ENCODE results near the gene PRIM2.
"Not testable (repeated sequence)": the region's sequence is repeated elsewhere in the genome, so short reads cannot be mapped to it uniquely, and the experiment has no call there.

Gene PRIM2

DNA sequence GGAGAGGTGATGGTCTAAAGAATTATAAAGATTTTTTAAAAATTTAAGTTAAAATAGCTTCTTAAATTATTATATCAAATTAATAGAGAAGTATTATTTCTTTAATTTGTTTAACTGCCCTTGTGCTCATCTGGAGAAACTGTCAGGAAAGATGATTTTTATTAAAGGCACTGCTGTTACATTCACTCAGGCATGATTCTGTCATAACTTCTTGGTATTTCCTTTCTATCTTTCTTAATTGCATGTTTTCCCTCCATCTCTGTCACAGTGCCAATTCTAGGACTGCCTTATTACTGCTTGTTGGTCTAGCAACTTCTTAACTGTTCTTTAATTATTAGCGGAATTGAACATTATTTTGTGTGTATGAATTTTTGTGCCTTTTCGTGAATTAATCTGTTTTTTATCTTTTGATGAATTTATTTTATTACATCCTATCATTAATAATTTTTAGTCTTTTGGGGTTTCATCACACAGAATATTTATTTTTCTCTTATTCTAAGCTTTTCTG is 47.7 kb downstream of the PRIM2 start:
- H3K4me3 ChIP-seq (ENCODE audit: low read depth, low read length) = not testable (repeated sequence)

DNA sequence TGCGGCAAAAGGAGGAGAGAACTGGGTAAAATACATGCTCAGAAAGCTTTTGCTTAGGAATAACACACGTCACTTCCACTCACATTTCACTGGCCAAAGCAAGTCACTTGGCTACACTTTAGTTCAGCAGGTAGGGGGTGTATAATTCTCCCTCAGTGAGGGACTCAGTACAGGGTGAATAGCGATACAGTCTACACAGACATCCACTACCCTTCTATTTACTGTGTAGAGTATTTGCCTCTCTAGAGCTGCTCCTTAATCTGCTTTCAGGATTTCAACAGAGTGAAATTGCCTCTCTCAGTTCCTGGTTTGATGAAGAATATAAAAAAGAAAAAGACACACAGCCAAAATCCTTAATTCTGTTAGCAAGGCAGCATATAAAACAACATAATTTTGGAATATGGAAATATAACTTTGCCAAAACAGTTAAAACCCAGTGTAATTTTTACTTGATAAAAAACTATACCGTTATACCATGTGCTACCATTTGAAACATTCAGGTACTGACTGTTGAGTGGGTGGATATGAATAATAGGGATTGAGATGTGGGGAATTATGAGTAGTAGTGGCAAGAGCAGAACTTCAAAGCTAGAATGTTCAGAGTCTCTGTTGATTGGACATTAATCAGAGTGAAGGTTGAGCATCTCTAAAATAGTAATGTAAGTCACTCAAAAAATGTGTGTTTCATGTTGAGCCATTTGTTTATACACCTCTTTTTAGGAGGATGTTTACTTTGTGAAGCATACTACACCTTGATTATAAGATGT is 51.7 kb downstream of the PRIM2 start:
- not testable (repeated sequence) for H3K4me3 ChIP-seq (ENCODE audit: low read depth, low read length)

DNA sequence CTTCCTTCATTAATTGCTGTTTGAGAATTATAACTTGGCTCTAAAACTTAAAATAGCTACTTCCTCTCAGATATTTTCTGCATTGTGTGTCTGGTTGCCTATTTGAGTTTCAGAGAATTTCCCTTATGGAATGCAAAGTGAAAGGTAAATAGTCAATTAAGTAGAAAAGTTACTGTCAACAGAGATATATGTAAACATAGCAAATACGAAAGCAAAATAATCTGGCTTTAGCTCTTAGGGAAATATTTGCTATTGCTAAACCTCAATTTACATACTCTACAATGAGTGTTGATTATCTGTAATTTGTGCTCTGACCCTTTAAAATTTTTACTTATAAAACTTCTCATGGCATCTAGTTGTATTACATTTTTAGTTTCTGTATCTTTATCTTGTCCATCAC is 54.3 kb downstream of the PRIM2 start:
- H3K4me3 ChIP-seq (ENCODE audit: low read depth, low read length) = not testable (repeated sequence)

DNA sequence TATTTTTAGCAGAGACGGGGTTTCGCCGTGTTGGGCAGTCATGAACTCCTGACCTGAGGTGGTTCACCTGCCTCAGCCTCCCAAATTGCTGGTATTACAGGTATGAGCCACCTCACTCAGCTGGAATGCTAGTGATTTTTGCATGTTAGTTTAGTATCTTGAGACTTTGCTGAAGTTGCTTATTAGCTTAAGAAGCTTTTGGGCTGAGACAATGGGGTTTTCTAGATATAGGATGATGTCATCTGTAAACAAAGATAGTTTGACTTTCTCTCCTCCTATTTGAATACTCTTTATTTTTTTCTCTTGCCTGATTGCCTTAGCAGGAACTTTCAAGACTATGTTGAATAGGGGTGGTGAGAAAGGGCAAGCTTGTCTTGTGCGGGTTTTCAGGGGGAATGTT is 57.3 kb downstream of the PRIM2 start:
- H3K4me3 ChIP-seq (ENCODE audit: low read depth, low read length) = not testable (repeated sequence)

DNA sequence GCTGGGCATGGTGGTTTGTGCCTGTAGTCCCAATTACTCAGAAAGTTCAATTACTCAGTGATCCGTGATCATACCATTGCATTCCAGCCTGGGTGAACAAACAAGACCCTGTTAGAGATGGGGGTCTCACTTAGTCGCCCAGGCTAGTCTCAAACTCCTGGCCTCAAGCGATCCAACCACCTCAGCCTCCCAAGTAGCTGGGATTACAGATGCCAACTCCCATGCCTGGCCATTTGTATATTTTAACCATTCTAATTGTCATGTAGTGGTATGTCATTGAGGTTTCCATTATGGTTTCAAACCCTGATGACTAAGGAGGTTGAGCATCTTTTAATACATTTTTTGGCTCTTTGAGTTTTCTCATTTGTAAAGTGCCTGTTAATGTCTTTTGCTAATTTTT is 58.7 kb downstream of the PRIM2 start:
- not testable (repeated sequence) for H3K4me3 ChIP-seq (ENCODE audit: low read depth, low read length)

DNA sequence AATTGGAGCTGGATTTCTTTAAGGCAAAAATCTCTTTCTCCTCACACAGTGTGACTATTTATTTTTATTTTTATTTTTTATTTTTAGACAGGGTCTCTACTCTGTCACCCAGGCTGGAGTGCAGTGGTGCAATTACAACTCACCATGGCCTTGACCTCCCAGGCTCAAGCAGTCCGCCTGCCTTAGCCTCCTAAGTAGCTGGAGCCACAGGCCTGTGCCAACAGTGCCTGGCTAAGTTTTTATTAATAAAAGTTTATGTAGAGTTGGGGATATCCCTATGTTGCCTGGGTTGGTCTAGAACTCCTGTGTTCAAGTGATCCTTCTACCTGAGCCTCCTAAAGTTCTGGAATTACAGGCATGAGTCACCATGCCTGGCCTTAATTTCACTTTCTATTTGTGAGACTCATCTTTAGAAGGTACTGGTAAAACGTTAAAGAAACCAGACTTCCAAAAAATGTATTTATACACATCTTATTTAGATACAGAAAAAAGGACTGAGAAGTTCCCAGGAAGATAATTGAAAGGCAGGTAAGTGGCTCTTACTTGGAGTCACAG is 71.7 kb downstream of the PRIM2 start:
- not testable (repeated sequence) for H3K4me3 ChIP-seq (ENCODE audit: low read depth, low read length)

DNA sequence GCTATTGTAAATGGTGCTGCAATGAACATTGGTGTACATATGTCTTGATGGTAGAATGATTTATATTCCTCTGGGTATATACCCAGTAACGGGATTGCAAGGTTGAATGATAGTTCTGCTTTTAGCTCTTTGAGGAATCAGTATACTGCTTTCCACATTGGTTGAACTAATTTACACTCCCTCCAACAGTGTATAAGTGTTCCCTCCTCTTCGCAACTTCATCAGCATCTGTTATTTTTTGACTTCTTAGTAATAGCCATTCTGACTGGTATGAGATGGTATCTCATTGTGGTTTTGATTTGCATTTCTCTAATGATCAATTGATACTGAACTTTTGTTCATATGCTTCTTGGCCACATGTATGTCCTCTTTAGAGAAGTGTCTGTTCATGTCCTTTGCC is 73.4 kb downstream of the PRIM2 start:
- not testable (repeated sequence) for H3K4me3 ChIP-seq (ENCODE audit: low read depth, low read length)

DNA sequence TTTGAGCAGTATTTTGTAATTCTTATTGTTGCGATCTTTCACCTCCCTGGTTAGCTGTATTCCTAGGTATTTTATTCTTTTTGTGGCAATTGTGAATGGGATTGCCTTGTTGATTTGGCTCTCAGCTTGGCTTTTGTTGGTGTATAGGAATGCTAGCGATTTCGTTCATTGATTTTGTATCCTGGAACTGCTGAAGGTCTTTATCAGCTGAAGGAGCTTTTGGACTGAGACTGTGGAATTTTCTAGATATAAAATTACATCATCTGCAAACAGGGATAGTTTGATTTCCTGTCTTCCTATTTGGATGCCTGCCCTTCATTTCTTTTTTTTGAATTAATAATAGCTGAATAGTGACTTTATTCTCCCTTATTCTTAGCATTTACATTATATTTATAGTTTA is 74.6 kb downstream of the PRIM2 start:
- not testable (repeated sequence) for H3K4me3 ChIP-seq (ENCODE audit: low read depth, low read length)

DNA sequence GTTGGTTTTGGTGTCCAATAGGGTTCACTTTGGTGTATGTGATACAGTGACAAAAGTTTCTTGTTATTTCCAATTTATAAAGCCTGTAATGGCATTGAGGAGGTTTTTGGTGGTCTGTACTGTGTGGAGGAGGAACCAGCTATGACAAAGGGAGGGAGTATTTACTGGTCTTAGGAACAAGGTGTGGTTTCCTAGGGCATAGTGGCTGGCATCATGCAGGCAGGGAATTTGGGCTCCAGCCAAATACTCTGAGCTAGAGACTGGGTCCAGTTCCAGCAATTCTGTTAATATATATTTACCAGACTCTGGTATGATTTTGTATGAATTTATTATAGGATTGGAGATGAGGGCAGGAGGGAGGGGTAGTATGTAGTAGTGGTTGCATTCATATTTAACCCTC is 101.9 kb downstream of the PRIM2 start:
- not testable (repeated sequence) for H3K4me3 ChIP-seq (ENCODE audit: low read depth, low read length)

DNA sequence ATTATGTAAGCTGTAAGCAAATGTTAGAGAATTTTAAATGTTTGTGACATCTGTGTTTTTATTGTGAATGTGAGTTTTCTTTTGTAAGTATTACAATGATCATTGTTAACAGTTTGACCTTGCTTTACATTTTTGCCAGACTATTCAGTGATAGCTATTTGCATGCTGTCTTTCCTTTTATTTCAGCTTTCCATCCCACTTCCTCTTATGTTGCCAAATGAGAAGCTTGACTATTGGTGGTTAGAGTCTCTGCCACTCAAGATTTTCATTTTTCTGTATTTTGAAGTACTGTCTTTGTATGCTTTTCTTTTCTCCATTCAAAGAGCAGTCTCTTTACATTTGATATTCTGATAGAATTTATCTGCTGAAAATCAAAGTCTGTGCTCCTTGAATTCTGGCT is 104.1 kb downstream of the PRIM2 start:
- TF ChIP-seq, protein P1, sequence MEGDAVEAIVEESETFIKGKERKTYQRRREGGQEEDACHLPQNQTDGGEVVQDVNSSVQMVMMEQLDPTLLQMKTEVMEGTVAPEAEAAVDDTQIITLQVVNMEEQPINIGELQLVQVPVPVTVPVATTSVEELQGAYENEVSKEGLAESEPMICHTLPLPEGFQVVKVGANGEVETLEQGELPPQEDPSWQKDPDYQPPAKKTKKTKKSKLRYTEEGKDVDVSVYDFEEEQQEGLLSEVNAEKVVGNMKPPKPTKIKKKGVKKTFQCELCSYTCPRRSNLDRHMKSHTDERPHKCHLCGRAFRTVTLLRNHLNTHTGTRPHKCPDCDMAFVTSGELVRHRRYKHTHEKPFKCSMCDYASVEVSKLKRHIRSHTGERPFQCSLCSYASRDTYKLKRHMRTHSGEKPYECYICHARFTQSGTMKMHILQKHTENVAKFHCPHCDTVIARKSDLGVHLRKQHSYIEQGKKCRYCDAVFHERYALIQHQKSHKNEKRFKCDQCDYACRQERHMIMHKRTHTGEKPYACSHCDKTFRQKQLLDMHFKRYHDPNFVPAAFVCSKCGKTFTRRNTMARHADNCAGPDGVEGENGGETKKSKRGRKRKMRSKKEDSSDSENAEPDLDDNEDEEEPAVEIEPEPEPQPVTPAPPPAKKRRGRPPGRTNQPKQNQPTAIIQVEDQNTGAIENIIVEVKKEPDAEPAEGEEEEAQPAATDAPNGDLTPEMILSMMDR (IDR thresholded peaks at IDR 0.05; ENCODE audit: low read depth, low read length) = no peak
- H3K4me3 ChIP-seq (ENCODE audit: low read depth, low read length) = no peak overlapping the region

DNA sequence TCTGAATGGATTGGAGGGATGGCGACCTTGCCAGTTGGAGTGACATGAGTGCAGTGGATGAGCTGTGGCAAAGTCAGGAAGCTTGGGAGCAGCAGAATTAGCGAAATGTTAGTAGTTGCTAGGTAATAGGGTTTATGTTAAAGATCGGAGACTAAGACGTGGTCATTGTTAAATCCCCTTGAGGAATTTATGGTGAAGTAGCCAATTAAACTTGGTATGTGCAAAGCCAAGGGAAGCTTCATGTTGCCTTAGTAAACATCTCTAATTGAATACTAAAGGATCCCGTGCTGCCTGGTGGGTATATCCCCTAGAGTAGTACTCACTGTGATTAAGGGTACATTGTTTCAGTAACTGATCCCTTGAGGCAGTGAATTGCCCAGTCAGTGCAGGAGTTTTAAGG is 106.0 kb downstream of the PRIM2 start:
- H3K4me3 ChIP-seq (ENCODE audit: low read depth, low read length) = no peak overlapping the region
- TF ChIP-seq, protein P1 (IDR thresholded peaks at IDR 0.05; ENCODE audit: low read depth, low read length) = no peak

DNA sequence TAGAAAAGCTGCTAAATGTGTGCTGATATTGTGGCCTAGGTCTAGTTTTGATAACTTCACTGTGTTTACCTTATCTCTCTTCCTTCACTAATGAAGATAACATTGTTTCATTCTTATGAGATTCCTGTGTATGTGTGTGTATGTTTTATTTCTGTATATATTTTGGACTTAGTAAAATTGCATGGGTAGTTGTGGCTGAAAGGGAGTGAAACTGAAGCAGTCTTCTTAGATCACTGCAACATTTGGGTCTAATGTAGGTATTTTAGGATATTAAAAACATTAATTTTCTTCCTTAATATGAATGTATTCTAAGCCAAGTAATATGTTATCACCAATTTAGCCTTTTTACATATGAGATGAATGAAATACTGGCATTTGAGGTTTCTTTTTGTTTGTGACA is 114.3 kb downstream of the PRIM2 start:
- not testable (repeated sequence) for H3K4me3 ChIP-seq (ENCODE audit: low read depth, low read length)

DNA sequence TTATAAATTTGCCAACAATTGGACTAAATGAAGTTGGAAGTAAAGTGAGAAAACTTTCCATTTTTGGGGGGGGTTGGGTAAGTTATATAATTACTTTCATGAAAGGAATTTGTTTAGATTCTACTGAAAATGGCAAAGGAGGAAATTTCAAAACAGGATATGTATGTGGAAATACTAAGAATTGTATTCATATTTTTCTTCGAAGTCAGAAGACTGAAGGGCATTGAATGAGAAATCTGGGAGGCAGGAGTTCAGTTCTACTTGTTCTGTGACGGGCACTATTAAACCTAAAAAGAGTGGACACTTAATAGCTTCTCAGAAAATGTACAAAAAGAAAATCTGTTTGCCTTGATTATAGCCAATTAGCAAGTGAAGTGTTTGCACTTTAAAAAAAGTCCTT is 114.7 kb downstream of the PRIM2 start:
- TF ChIP-seq, protein P1 (IDR thresholded peaks at IDR 0.05; ENCODE audit: low read depth, low read length) = no peak
- no peak overlapping the region for H3K4me3 ChIP-seq (ENCODE audit: low read depth, low read length)

Measured in WI38 (cell line).